ENCODE measurements around the gene COL8A2. TPM values are rescaled to one million over a fixed set of nuclear protein-coding genes. Genes with fewer than 3 reads are reported as not detected.

Gene COL8A2
- total and polyA plus RNA-seq, 3 experiments from 2014 or later: 0.07 to 0.18 TPM; not detected in 1

GRCh38 chr1:36080801-36081200 lies 44.2 kb downstream of the COL8A2 start:
- H3K27ac ChIP-seq (ENCODE audit: low read depth, low read length): no peak overlapping the region
- no peak overlapping the region for H3K4me3 ChIP-seq (ENCODE audit: low read length)
- no peaks in the 10 kb centered on the region for H3K4me1 Mint-ChIP-seq
- H3K27me3 ChIP-seq (ENCODE audit: insufficient read depth, low read length, poor library complexity, severe bottlenecking): peaks cover 5% of the 10 kb centered on the region
- H3K4me3 Mint-ChIP-seq: no peak overlapping the region
- no peaks in the 10 kb centered on the region for H3K9me3 Mint-ChIP-seq
- H3K36me3 Mint-ChIP-seq: no peaks in the 10 kb centered on the region
- no peaks in the 10 kb centered on the region for H3K36me3 ChIP-seq (ENCODE audit: insufficient read depth, low read length)
- H3K27ac Mint-ChIP-seq: no peak overlapping the region
- DNase-seq: no peak
- H3K4me1 ChIP-seq (ENCODE audit: insufficient read depth, low read length): no peaks in the 10 kb centered on the region
- POLR2A ChIA-PET: no interaction called here
- peaks cover 13 to 36% of the 10 kb centered on the region in 2 donors for H3K27me3 Mint-ChIP-seq
- CTCF ChIA-PET: no interaction called here
- no peaks in the 10 kb centered on the region for H3K9me3 ChIP-seq (ENCODE audit: low read length)

GRCh38 chr1:36080236-36080635 lies 44.8 kb downstream of the COL8A2 start:
- Histone ChIP-seq H3K36me3 (ENCODE audit: insufficient read depth, low read length) (no peaks in the 10 kb centered on the region), H3K4me1 (ENCODE audit: insufficient read depth, low read length) (no peaks in the 10 kb centered on the region), H3K4me3 (ENCODE audit: low read length) (no peak overlapping the region), H3K9me3 (ENCODE audit: low read length) (no peaks in the 10 kb centered on the region), H3K27me3 (ENCODE audit: insufficient read depth, low read length, poor library complexity, severe bottlenecking) (peaks cover 5% of the 10 kb centered on the region), H3K27ac (ENCODE audit: low read depth, low read length) (no peak overlapping the region)
- Mint-ChIP-seq H3K4me3 (no peak overlapping the region), H3K36me3 (no peaks in the 10 kb centered on the region), H3K27me3 (peaks cover 12 to 34% of the 10 kb centered on the region in 2 donors), H3K4me1 (no peaks in the 10 kb centered on the region), H3K9me3 (no peaks in the 10 kb centered on the region), H3K27ac (no peak overlapping the region)
- POLR2A ChIA-PET: no interaction called here
- DNase-seq: no peak
- CTCF ChIA-PET: no interaction called here

GRCh38 chr1:36076979-36077573 lies 47.9 kb downstream of the COL8A2 start:
- H3K27me3 ChIP-seq (ENCODE audit: insufficient read depth, low read length, poor library complexity, severe bottlenecking): no peaks in the 10 kb centered on the region
- H3K27ac Mint-ChIP-seq: no peak overlapping the region
- no peaks in the 10 kb centered on the region for H3K9me3 ChIP-seq (ENCODE audit: low read length)
- ChIA-PET CTCF (no interaction called here), POLR2A (no interaction called here)
- no peaks in the 10 kb centered on the region for H3K9me3 Mint-ChIP-seq
- H3K36me3 Mint-ChIP-seq: no peaks in the 10 kb centered on the region
- no peaks in the 10 kb centered on the region for H3K4me1 ChIP-seq (ENCODE audit: insufficient read depth, low read length)
- H3K4me1 Mint-ChIP-seq: no peaks in the 10 kb centered on the region
- H3K36me3 ChIP-seq (ENCODE audit: insufficient read depth, low read length): no peaks in the 10 kb centered on the region
- peaks cover 4 to 12% of the 10 kb centered on the region in 2 donors for H3K27me3 Mint-ChIP-seq
- no peak overlapping the region for H3K4me3 Mint-ChIP-seq
- no peak for DNase-seq
- H3K27ac ChIP-seq (ENCODE audit: low read depth, low read length): no peak overlapping the region
- no peak overlapping the region for H3K4me3 ChIP-seq (ENCODE audit: low read length)

- no peaks in the 10 kb centered on the region for H3K9me3 ChIP-seq (ENCODE audit: low read length)
- ChIA-PET POLR2A (no interaction called here), CTCF (no interaction called here)
- peaks cover 0 to 2% (median 0%) of the 10 kb centered on the region in 3 donors for H3K36me3 Mint-ChIP-seq
- H3K4me1 Mint-ChIP-seq: no peaks in the 10 kb centered on the region
- no peaks in the 10 kb centered on the region for H3K36me3 ChIP-seq (ENCODE audit: insufficient read depth, low read length)
- no peaks in the 10 kb centered on the region for H3K4me1 ChIP-seq (ENCODE audit: insufficient read depth, low read length)
- H3K9me3 Mint-ChIP-seq: no peaks in the 10 kb centered on the region
- H3K27me3 ChIP-seq (ENCODE audit: insufficient read depth, low read length, poor library complexity, severe bottlenecking): no peaks in the 10 kb centered on the region
- no peak overlapping the region for H3K27ac Mint-ChIP-seq
- no peak for DNase-seq
- H3K27me3 Mint-ChIP-seq: no peaks in the 10 kb centered on the region
- H3K27ac ChIP-seq (ENCODE audit: low read depth, low read length): no peak overlapping the region
- H3K4me3 Mint-ChIP-seq: no peak overlapping the region
- H3K4me3 ChIP-seq (ENCODE audit: low read length): no peak overlapping the region
Measured at GRCh38 chr1:36070349-36070748, 54.7 kb downstream of the COL8A2 start.

GRCh38 chr1:36068866-36069265 lies 56.2 kb downstream of the COL8A2 start:
- Histone ChIP-seq H3K27me3 (ENCODE audit: insufficient read depth, low read length, poor library complexity, severe bottlenecking) (no peaks in the 10 kb centered on the region), H3K9me3 (ENCODE audit: low read length) (no peaks in the 10 kb centered on the region), H3K36me3 (ENCODE audit: insufficient read depth, low read length) (no peaks in the 10 kb centered on the region), H3K27ac (ENCODE audit: low read depth, low read length) (no peak overlapping the region), H3K4me3 (ENCODE audit: low read length) (no peak overlapping the region), H3K4me1 (ENCODE audit: insufficient read depth, low read length) (no peaks in the 10 kb centered on the region)
- CTCF ChIA-PET: no interaction called here
- no peaks in the 10 kb centered on the region for H3K4me1 Mint-ChIP-seq
- POLR2A ChIA-PET: no interaction called here
- H3K36me3 Mint-ChIP-seq: peaks cover 0 to 4% (median 1%) of the 10 kb centered on the region in 3 donors
- DNase-seq: no peak
- no peak overlapping the region for H3K27ac Mint-ChIP-seq
- H3K4me3 Mint-ChIP-seq: no peak overlapping the region
- no peaks in the 10 kb centered on the region for H3K9me3 Mint-ChIP-seq
- no peaks in the 10 kb centered on the region for H3K27me3 Mint-ChIP-seq

GRCh38 chr1:36067871-36068270 lies 57.2 kb downstream of the COL8A2 start:
- Histone ChIP-seq H3K9me3 (ENCODE audit: low read length) (no peaks in the 10 kb centered on the region), H3K4me1 (ENCODE audit: insufficient read depth, low read length) (no peaks in the 10 kb centered on the region), H3K36me3 (ENCODE audit: insufficient read depth, low read length) (no peaks in the 10 kb centered on the region), H3K27ac (ENCODE audit: low read depth, low read length) (no peak overlapping the region), H3K4me3 (ENCODE audit: low read length) (no peak overlapping the region), H3K27me3 (ENCODE audit: insufficient read depth, low read length, poor library complexity, severe bottlenecking) (no peaks in the 10 kb centered on the region)
- DNase-seq: no peak
- POLR2A ChIA-PET: no interaction called here
- Mint-ChIP-seq H3K27me3 (no peaks in the 10 kb centered on the region), H3K27ac (no peak overlapping the region), H3K9me3 (no peaks in the 10 kb centered on the region), H3K4me3 (no peak overlapping the region), H3K4me1 (no peaks in the 10 kb centered on the region), H3K36me3 (peaks cover 0 to 4% (median 1%) of the 10 kb centered on the region in 3 donors)
- CTCF ChIA-PET: no interaction called here

GRCh38 chr1:36062315-36062714 lies 62.7 kb downstream of the COL8A2 start:
- Histone ChIP-seq H3K27ac (ENCODE audit: low read depth, low read length) (no peak overlapping the region), H3K27me3 (ENCODE audit: insufficient read depth, low read length, poor library complexity, severe bottlenecking) (no peaks in the 10 kb centered on the region), H3K36me3 (ENCODE audit: insufficient read depth, low read length) (no peaks in the 10 kb centered on the region), H3K9me3 (ENCODE audit: low read length) (no peaks in the 10 kb centered on the region), H3K4me3 (ENCODE audit: low read length) (no peak overlapping the region), H3K4me1 (ENCODE audit: insufficient read depth, low read length) (no peaks in the 10 kb centered on the region)
- no peak for DNase-seq
- POLR2A ChIA-PET: no interaction called here
- Mint-ChIP-seq H3K4me3 (no peak overlapping the region), H3K4me1 (no peaks in the 10 kb centered on the region), H3K36me3 (peaks cover 0 to 16% (median 7%) of the 10 kb centered on the region in 3 donors), H3K27me3 (no peaks in the 10 kb centered on the region), H3K9me3 (no peaks in the 10 kb centered on the region), H3K27ac (no peak overlapping the region)
- CTCF ChIA-PET: no interaction called here

- H3K4me3 ChIP-seq (ENCODE audit: low read length): no peak overlapping the region
- no peaks in the 10 kb centered on the region for H3K27me3 ChIP-seq (ENCODE audit: insufficient read depth, low read length, poor library complexity, severe bottlenecking)
Measured at GRCh38 chr1:36055706-36056105, 69.3 kb downstream of the COL8A2 start.

GRCh38 chr1:36053978-36054377 lies 71.0 kb downstream of the COL8A2 start:
- Histone ChIP-seq H3K4me1 (ENCODE audit: insufficient read depth, low read length) (no peaks in the 10 kb centered on the region), H3K36me3 (ENCODE audit: insufficient read depth, low read length) (no peaks in the 10 kb centered on the region), H3K27me3 (ENCODE audit: insufficient read depth, low read length, poor library complexity, severe bottlenecking) (no peaks in the 10 kb centered on the region), H3K4me3 (ENCODE audit: low read length) (no peak overlapping the region), H3K27ac (ENCODE audit: low read depth, low read length) (no peak overlapping the region), H3K9me3 (ENCODE audit: low read length) (no peaks in the 10 kb centered on the region)
- Mint-ChIP-seq H3K4me1 (no peaks in the 10 kb centered on the region), H3K36me3 (peaks cover 0 to 43% (median 5%) of the 10 kb centered on the region in 3 donors), H3K4me3 (no peak overlapping the region), H3K27me3 (no peaks in the 10 kb centered on the region), H3K27ac (no peak overlapping the region), H3K9me3 (no peaks in the 10 kb centered on the region)
- POLR2A ChIA-PET: interaction anchor here (0.6 kb wide), 1 partner anchor 25 kb away, joined by 4 read pairs; no protein-coding TSS in a partner anchor
- CTCF ChIA-PET: no interaction called here
- no peak for DNase-seq

More at GRCh38 chr1:36055706-36056105, 69.3 kb downstream of the COL8A2 start:
- H3K4me1 ChIP-seq (ENCODE audit: insufficient read depth, low read length): no peaks in the 10 kb centered on the region
- Mint-ChIP-seq H3K4me1 (no peaks in the 10 kb centered on the region), H3K9me3 (no peaks in the 10 kb centered on the region), H3K27ac (no peak overlapping the region), H3K27me3 (no peaks in the 10 kb centered on the region), H3K36me3 (peaks cover 0 to 45% (median 3%) of the 10 kb centered on the region in 3 donors), H3K4me3 (no peak overlapping the region)
- no peaks in the 10 kb centered on the region for H3K36me3 ChIP-seq (ENCODE audit: insufficient read depth, low read length)
- POLR2A ChIA-PET: no interaction called here
- H3K9me3 ChIP-seq (ENCODE audit: low read length): no peaks in the 10 kb centered on the region
- CTCF ChIA-PET: no interaction called here
- no peak overlapping the region for H3K27ac ChIP-seq (ENCODE audit: low read depth, low read length)
- DNase-seq: no peak
